Stimulated activated CD8-positive, alpha-beta memory T cell treated with anti-CD3 and anti-CD28 coated beads, Interleukin-12 subunit alpha, Interleukin-12 subunit beta, amount 100 ng/mL, for 4 hours (primary cell): ENCODE data around the gene RRAGD.

Experiments used
- DNase-seq: peaks from one replicate; pipeline ENCODE4 v3.0.0-alpha.2; 2020; ENCODE audit warnings: low read depth

The RRAGD gene

GRCh38 chr6:89412071-89413005 lies at the start of gene RRAGD:
RRAGD (minus strand) TSS chr6:89412273; CDS start chr6:89411993, 280 bp downstream.
- peak; percentile 32 for DNase-seq

- no peak for DNase-seq
Observed at GRCh38 chr6:89460713-89461112, 48.6 kb upstream of the RRAGD start.

- DNase-seq, result no peak
Observed at GRCh38 chr6:89459501-89459900, 47.4 kb upstream of the RRAGD start.

- DNase-seq, result no peak
Observed at GRCh38 chr6:89458704-89459103, 46.6 kb upstream of the RRAGD start.

- no peak for DNase-seq
Observed at GRCh38 chr6:89454300-89454699, 42.2 kb upstream of the RRAGD start.

GRCh38 chr6:89452281-89452680 lies 40.2 kb upstream of the RRAGD start:
- DNase-seq, result no peak

GRCh38 chr6:89449193-89449592 lies 37.1 kb upstream of the RRAGD start:
- no peak for DNase-seq

GRCh38 chr6:89443658-89444057 lies 31.6 kb upstream of the RRAGD start:
- DNase-seq, result no peak

GRCh38 chr6:89440200-89440599 lies 28.1 kb upstream of the RRAGD start:
- DNase-seq, result no peak

GRCh38 chr6:89439014-89439413 lies 26.9 kb upstream of the RRAGD start:
- no peak for DNase-seq

GRCh38 chr6:89438248-89438647 lies 26.2 kb upstream of the RRAGD start:
- no peak for DNase-seq

- DNase-seq, result no peak
Observed at GRCh38 chr6:89436226-89436625, 24.2 kb upstream of the RRAGD start.

- no peak for DNase-seq
Observed at GRCh38 chr6:89434954-89435353, 22.9 kb upstream of the RRAGD start.

GRCh38 chr6:89434150-89434499 lies 22.1 kb upstream of the RRAGD start:
- no peak for DNase-seq

GRCh38 chr6:89433252-89434149 lies 21.4 kb upstream of the RRAGD start:
- peak; percentile 12 for DNase-seq

- peak; percentile 78 for DNase-seq
Observed at GRCh38 chr6:89432875-89433251, 20.8 kb upstream of the RRAGD start, which contains the start of gene ANKRD6. ANKRD6 (plus strand) TSS chr6:89433152; CDS start chr6:89566977, 133,825 bp downstream.

GRCh38 chr6:89430201-89430962 lies 18.3 kb upstream of the RRAGD start:
- DNase-seq, result no peak

- no peak for DNase-seq
Observed at GRCh38 chr6:89416796-89417195, 4.7 kb upstream of the RRAGD start.

- no peak for DNase-seq
Observed at GRCh38 chr6:89415185-89415584, 3.1 kb upstream of the RRAGD start.

GRCh38 chr6:89414215-89414614 lies 2.1 kb upstream of the RRAGD start:
- no peak for DNase-seq

GRCh38 chr6:89413006-89413400 lies 930 bp upstream of the RRAGD start:
- no peak for DNase-seq
